Measurements from ENCODE around the gene KLLN.

DNA sequence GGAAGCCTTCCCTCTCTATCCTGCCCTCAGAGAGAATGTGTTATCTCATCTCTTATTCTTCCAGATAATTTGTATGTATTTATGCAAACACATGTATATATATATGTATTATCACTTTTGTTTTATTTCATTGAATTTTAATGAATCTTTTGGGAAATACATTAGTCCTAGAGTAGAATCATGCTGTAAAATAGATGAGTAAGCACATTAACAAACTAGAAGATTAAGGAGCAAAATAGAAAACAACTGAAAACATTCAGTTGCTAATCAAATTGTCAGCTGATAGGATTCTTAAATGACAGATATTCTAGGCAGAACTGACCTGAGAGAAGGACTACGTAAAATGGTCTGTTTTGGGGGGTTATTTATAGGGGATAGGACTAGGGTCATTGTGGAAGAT, 11.2 kb downstream of the KLLN start:
- no peak for TF ChIP-seq GATA2 (IDR thresholded peaks at IDR 0.05; ENCODE audit: low read depth, low read length)
- no peak for TF ChIP-seq GATA3 (IDR thresholded peaks at IDR 0.05; ENCODE audit: low read depth, low read length)
